Lung microvascular endothelial cell (primary cell): Measurements from ENCODE around the gene PALMD. TPM values are rescaled to one million over a fixed set of nuclear protein-coding genes. Genes with fewer than 3 reads are reported as not detected.

Experiments used
- DNase-seq, 2 donors: peaks; one replicate each; pipeline versions ENCODE4 v3.0.0 to v3.0.0-alpha.2; 2010; ENCODE audit warnings: low read depth in 2 of 2
- total RNA-seq: library from RNA; depleted of rRNA; stranded (reverse); fragments of >200 nt; gene quantifications from 2 replicates; pipeline ENCODE4 v1.2.1, GENCODE V29; 2014

The PALMD gene
- total RNA-seq, 1 donor from 2014 or later: 22.2 TPM

DNA sequence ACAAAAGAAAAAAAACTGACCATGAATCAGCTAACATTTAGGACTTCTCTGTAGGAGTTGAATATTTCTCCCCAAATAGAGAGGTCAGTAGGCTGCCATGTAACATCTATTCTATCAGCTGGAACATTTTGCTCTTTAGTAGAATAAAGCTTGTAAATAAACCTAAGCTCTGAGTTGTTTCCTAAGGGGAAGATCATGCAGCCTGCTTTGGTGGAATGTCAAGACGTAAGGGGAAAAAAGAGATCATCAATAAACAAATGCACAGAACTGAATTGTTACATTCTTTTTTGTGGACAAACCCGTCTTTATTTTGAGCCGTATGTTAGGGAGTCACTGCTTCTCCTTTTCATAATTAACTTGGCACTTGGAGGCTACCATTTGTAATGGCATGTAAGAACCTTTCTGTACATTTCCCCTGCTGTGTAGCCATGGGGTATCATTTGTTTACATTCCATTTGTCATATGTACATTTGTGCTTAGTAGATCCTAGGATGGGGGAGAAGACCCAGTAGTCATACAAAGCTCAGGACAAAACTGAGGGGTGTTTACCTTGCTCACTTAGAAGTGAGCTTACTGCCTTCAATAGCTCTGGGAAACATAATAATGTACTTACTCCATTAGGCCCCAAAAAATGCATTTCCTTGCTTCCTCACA, 10.8 kb upstream of the PALMD start:
- DNase-seq: no peak

DNA sequence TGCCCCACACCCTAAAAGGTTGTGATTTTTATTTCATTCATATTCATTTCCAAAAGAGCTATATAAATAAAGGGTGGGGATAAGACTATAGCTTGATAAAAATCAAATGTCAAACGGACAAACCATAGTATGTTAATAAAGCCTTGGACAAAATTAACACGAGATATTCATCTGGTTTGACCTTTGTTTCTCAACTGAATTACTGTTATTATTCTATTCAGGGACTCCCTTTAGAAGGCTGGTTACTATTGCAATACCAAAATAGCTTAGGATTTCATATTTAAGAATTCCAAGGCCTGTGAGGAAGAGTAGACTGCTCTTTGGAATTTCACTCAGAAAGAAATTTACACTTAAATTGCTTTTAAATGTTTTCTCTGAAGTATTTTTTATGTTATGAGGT, 10.2 kb upstream of the PALMD start:
- no peak for DNase-seq

DNA sequence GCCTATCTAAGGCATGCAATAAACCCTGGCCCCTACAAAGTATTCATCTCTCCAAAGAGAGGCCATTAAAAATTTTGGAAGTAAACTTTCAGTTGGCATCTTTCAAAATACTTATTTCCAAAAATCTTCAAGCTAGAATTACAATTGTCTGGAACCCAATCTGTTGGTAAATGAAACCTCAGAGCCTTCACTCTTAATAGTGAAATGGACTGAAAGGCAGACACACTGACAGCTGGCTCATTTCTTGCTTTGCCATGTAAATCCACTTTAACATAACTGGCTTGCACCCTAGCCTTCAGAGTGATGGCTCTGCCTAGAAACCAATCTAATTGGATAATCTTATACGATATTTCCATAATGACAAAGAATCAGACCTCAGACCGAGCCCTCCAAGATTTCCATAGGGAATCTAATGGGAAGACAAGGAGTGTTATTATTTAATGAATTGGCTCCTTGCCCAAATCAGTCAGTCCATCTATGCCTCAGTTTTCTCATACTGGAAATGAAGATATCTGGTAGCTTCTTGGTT, 9.2 kb upstream of the PALMD start:
- no peak for DNase-seq

DNA sequence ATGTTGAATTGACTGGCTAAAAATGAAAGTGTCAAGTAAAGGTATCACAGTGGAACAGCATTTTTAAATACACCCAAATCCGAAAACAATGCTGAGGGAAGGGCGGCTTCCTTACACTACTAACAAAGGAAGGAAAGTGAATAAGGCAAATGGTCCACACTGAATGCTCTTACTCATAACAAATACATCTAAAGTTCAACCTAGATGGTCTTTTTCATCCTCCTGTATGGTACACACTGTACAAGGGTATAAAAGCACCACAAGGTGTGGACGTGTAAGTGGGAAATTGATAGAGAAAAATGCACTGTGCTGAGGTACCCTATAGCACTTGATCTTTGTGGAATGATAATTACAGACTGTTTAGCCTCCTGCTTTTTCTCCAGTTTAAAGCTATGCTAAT, 7.1 kb upstream of the PALMD start:
- DNase-seq: peak; percentile 47 to 85

DNA sequence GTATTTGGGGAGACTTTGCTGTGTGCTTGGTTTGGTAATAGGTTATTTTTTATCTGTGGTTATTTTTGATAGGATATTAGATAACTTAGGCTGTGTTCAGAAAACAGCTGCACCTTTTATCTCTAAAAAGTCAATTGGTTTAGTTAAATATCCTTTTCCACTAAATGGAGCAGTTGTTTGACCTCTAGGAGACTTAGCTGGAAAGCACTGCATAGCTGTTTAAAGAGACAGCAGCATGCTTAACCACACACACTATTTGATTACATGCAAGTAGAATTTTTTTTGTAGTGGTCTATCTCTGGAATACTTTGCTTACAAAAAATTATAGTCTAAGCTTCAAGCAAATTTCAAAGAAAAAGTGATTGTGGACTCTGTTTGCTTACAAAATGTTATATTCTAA, 6.5 kb upstream of the PALMD start:
- no peak for DNase-seq

DNA sequence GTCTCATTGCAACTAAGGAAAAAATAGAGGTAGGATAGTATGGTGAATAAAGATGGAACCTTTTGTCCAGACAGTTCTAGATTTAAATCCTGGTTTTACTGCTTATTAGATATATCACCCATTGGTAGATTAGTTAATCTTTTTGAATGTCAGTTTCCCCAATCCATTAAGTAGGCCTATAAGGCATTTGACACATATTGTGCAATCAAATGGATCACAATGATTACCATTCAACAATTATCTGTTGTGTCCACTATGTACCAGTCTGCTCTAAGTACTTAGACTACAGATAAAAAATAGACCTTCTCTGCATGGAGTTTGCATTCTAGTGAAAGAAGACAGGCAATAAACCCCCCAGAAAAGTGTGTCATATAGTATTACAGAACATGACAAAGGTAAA, 6.0 kb upstream of the PALMD start:
- DNase-seq: no peak

DNA sequence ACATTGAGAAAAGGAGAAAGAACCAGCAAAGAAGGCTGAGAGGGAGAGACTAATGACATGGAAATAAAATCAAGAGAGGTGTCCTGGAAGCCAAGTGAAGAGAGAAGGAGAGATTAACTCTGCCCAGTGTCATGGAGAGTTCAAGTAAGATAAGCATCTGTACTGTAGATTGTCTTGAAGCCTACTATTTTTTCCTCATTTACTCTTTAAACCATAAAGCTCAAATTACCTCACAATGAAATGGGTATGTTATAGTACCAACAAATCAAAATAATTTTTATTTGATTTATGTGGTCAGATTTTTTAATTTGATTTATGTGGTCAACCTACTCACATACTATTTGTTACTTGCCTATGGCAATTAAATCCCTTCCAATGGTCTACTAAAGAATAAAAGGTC, 5.2 kb upstream of the PALMD start:
- no peak for DNase-seq

DNA sequence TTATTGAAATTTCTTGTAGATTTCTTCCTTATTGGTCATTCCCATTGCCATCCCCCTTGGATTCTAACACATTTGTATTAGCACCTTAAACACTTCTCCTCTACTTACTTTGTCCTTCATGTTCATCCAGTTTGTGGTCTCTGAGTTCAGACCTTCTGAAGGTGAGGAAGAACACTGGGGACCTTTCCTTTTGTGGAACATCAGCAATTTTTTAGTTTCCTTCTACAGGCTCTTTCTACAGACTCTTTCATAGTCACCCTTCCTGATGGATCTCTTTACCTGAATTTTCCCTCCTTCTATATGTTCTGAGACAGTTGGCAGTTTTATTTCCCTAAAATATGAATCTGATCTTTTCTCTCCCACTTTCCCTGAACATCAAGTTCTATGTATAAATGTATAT, 4.4 kb upstream of the PALMD start:
- DNase-seq: no peak

DNA sequence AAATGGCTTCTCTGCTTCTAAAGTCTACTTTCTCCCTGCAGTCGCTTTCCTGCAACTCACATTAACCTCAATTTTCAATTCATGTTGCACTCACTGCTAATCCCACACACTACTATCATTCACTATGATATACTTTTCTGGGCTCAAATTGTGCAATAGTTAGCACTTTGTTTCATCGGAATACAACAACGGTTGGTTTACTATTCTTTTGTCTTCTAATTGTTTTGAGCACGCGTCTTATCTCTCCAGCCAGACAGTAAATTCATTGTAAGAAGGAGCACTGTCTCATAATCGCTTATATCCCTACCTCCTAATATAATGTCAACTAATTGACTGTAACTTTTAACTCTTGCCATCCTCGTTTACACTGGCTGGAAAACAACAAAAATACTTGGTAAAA, 3.9 kb upstream of the PALMD start:
- DNase-seq: no peak

DNA sequence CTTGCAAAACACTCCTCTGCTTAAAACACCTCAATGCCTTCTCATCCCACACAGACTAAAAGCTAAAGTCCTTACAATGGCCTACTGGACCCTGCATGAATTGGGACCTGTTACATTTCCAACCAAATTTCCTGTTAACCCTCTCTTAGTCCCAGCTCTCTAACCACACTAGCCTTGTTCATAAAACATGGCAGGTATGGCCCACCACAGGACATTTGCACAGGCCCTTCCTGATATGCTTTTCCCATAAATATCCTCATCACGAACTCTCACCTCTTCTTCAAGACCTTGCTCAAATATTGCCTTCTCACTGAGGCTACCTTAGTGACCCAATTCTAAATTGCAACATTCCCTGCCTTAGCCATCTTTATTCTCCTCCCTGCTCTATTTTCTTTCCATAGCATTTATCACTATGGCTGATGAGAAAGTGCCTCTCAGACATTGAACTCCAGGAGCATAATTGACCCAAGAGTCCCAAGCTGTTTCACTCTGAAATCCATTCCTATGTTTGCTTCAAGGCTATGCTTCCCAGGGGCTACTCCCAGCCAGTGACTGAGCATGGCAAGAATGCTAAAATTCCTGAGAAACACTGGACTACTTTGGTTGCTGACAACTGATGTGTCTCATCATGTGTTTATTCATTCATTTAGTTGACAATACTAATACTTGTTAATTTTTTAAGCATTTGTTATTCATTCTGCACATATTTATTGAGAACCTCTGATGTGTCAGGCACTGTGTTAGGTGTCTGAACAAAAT, 2.7 kb upstream of the PALMD start:
- peak in 1 of 2 donors; percentile 38 for DNase-seq

DNA sequence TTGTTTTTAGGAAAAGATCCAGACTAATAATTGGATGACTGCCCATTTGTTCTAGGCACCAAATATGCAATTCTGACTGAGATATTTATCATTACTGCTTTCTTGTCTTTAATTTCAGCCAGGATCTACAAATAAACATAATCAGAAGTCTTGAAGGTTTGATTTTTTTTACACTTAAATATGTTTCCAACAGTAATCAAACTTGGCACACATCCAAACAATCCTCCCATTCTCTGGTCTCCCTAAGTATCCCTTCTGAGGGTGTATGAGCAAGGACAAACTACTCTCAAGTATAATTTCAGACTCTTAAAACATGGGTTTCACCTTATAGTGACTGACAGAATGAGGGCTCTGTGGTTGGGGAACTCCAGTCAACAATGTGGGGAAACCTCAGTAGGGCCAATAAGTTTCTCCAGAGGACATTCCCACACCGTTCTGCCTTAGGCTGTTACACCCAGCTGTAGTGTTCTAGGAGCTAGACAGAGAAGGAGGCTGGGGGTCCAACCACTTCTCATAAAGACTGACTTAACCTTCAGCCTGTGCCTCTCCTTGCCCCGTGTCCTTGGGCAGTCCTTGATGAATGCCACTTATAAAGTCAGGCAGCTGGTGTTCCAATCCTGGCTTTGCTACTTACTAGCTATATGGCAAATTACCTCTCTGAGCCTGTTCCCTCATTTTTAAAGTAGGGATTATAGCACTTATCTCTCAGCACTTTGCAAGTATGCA, 1.5 kb upstream of the PALMD start:
- peak in 1 of 2 donors; percentile 50 for DNase-seq

DNA sequence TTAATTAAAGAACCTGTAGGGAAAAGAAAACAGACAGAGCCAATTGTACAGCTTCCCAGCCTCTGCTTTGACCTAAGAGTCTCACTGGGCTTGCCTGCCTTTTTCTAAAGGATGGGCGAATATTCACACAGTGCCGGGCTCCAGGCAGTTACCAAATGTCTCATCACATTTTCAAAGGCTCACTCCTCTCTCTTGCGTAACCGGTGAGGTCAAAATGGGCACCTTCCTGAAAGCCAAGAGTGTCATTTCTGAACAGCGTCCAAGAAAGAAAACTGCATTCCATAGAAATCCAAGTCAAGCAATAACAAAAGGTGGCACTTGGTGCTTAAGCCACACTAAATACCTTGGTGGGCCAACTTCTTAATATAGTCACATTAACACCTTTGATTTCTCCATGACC, 710 bp upstream of the PALMD start:
- DNase-seq: peak; percentile 42 to 93

DNA sequence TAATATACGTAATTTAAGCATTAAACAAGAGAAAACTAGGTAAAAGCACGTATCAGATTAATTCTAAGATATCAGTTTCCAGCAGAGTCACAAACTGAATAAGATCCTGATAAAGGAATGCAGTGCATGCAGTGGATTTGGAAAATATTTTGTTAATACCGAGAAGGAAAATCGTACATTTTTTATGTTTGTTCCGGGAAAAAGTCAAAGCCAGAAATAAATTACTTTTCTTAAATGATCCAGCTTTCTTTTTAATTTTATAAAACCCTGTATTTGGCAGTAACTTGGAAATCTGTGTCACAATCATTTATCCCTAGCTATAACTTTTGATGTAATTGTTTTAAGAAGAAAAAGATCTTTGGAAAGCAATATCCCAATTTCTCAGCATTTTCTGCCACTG, 955 bp downstream of the PALMD start:
- peak; percentile 17 to 29 for DNase-seq

DNA sequence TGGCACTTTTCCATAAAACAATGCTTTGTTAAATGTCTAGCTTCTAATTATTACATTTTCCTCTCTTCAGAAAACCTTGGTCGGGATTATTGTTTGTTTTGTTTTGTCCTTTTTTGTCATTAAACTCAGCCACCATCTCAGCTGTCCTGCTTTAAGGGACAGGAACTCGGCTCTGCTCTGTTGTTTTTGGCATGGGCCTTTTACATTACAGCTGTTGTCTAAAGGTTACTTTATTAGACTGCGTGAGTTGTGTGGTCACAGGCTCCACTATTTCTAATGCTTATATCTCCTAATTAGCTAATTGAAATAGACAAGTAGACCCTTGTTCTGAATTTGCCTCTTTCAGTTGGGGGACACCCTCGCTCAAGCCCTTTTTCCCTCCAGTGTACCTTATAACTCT, 1.6 kb downstream of the PALMD start:
- DNase-seq: peak; percentile 65 to 76

DNA sequence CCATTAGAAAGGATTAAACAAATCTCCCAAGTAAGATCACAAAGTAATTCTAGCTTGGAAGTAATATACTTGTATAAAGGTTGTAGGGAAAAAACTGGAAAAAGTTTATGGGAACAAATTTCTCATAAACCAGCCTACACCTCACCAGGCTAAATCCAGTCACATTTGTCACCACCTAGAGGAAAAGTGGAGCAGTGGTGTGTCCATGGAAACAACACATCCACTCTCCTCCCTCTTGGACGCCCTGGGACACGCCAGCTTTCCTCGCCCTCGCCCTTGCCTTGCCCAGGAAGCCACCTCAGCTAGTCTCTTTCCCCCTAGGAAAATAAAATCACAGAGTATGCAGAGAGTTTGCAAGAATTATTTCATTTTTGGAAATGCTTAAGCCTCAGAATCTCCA, 2.2 kb downstream of the PALMD start:
- peak; percentile 94 to 98 for DNase-seq

DNA sequence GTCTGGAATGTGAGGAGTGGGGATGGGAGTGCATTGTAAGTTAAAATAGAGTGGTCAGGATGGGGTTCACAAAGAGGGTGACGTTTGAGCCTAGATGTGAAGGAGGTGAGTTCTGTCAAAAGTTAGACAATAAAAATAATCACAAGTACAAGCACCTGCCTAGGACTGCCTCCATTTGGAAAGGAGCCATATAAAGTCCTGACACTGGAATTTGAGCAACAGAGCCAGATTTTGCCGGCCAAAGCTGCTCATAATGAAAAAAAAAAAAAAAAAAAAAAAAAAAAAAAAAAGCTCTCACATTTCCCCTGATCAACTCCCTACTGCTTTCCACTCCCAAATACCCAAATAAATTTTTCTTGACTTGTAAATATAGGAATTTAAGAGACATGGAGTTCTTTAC, 4.1 kb downstream of the PALMD start:
- peak; percentile 66 to 87 for DNase-seq

DNA sequence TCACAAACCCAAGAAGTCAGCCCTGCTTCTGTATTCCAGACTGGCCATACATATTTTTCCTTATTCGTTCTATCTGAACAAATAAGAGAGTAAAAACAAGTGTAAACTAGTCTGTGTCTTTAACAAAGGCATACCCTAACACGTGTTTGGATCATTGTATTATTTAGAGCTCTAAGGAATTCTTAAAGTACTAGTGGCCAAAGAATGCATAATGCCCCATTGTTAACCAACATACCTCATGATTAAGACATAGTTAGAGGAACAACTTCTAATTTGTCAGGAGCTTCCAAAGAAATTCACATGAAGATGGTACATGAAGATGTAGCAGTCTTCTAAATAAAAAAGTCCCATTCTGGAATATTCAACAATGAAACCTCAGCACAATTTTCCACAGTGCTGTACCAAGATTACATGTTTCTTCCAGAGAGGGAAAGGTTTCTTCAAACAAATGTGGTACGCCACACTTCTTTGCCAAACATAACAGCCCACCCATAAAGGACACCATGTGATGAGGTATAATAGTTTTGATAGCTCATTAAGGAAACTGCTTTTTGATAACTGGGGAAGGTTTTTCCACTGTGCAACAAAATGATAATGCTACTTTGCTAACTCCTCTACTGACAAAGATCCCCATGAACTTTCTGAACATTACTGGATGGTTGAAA, 5.0 kb downstream of the PALMD start:
- peak; percentile 47 to 72 for DNase-seq

DNA sequence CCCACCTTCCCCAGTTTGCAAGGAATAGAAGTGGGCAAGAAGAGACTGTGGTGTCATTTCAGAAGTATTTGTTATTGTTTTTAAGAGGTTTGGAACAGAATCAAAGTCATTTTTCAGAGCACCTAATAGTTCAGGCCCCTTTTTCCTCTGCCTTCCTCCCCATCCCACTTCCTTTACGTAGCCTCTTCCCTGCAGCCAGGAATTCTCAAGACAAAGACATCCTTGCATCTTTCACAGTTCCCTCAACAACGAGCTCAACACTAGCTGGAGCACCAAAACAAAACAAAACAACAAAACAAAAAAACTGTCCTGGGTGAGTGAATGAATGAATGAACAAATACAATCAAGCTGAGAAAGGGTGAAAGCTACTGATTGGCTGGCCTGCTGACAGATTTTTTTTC, 7.0 kb downstream of the PALMD start:
- peak in 1 of 2 donors; percentile 96 for DNase-seq

DNA sequence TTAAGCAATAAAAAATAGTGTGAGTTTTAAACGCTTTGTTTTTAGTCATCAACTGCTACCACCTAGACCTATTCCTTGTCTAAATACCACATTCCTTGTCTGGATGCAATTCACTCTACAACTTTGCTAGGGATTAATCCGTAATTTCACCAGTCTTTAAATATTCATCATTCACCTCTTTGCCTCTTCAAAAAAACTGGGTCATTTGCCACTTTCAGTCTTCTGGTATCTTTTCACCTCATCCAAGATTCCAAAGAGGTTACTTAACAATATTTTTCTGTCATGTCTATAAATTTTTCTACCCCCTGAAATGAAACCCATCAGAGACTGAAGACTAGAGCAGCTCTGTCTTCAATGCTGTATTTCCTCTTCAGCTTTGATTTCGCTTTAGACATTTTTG, 9.5 kb downstream of the PALMD start:
- DNase-seq: no peak

DNA sequence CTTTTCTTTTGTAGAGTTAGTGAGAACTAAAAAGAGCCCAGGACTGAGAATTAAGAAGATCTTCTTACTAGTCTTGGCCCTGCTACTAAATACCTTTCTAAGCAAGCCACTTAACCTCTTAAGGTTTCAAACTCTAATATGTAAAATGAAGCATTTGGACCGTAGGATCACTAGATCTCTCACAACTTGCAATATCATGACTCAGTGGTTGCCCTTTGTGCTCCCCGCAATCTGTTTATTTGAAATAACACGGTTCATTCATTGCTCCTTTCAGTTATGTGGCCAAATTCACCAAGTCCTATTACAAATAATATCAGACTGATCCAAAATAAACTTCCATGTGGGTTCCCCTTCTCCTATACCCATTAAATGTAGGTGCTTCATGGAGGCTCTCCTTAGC, 10.8 kb downstream of the PALMD start:
- peak in 1 of 2 donors; percentile 53 for DNase-seq

DNA sequence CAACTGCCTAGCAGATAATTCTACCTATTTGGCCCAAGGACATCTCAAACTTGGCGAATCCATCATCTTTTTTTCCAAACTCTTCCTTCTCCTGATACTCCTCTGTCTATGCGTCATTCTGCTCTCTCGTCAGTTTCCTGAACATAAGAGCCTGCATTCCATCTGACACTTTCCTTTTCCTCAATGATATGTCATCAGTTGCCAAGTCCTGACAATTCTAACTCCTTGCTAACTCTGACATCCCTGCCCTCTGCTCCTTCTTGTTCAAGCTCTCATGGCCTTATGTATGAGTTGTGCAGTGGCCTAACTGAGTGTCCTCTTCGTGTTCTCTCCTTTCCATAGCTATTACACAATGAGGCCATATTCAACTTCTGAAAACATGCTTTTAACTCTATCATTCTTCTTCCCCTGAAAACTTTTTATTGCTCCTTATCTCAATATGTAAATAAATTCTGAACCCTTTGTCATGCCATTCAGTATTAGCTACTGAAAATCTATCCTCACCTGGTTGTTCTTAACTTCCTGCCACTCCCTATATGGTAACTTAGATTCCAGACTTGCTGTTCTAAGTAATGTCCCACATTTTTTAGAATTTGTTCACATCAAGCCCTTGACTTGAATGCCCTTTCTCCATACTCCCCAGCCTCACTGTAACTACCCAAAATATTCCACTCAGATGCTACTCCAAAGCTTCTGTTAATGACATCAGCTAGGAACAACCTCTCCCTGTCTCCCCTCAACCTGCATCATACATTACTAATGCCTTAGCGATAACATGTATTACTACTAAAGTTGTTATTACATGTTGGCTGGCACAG, 11.5 kb downstream of the PALMD start:
- peak; percentile 78 to 99 for DNase-seq
